ENCODE data around the gene ITPRID2.

- TF ChIP-seq FOXM1 (IDR thresholded peaks at IDR 0.05; ENCODE audit: borderline replicate concordance) (no peak), CTBP1 (IDR thresholded peaks at IDR 0.05; ENCODE audit: borderline replicate concordance) (no peak), SUZ12 (IDR thresholded peaks at IDR 0.05) (no peak)
Measured at GRCh38 chr2:181848261-181848886, 43.2 kb upstream of the ITPRID2 start.

All from HEK293T (cell line).